GM13976 (cell line): ENCODE data around the gene CCDC50.

ENCODE experiments used
- DNase-seq: peaks from one replicate; pipeline ENCODE4 v3.0.0; 2012; ENCODE audit warnings: low spot score
- CTCF ChIP-seq: IDR thresholded peaks from 2 replicates; pipeline ENCODE4 v1.5.1; 2012; ENCODE audit warnings: borderline replicate concordance, mild to moderate bottlenecking; ENCODE audit not compliant: insufficient read depth; ENCODE audit errors: extremely low read depth, missing control alignments, control extremely low read depth
- in situ Hi-C: fragments of 300-500 bp; cut with MboI; formaldehyde crosslinking; loops from one replicate; pipeline ENCODE4 v1.12.0; 2022; ENCODE audit warnings: low sequenced_read_pairs, mixed read lengths, inconsistent platforms; ENCODE audit not compliant: unreplicated experiment

Gene CCDC50

GRCh38 chr3:191328962-191329653 is at the start of gene CCDC50:
Gene CCDC50 (plus strand): TSS chr3:191329394. CDS start chr3:191329675, 281 bp downstream.
- peak; percentile 88 for DNase-seq
- in situ Hi-C loops = no loop called here
- TF ChIP-seq CTCF = no peak

GRCh38 chr3:191280111-191280510 is 49.1 kb upstream of the CCDC50 start:
- DNase-seq = no peak
- in situ Hi-C loops = no loop called here
- no peak for TF ChIP-seq CTCF

GRCh38 chr3:191280882-191281281 is 48.3 kb upstream of the CCDC50 start:
- in situ Hi-C loops = no loop called here
- TF ChIP-seq CTCF = no peak
- no peak for DNase-seq

- no peak for TF ChIP-seq CTCF
- no peak for DNase-seq
- in situ Hi-C loops = no loop called here
Observed at GRCh38 chr3:191282251-191283185, 46.7 kb upstream of the CCDC50 start.

GRCh38 chr3:191283400-191283799 is 45.8 kb upstream of the CCDC50 start:
- in situ Hi-C loops = no loop called here
- DNase-seq = no peak
- no peak for TF ChIP-seq CTCF

- no peak for TF ChIP-seq CTCF
- peak; percentile 54 for DNase-seq
Observed at GRCh38 chr3:191290311-191291025, 38.7 kb upstream of the CCDC50 start.

More at GRCh38 chr3:191290311-191291025, 38.7 kb upstream of the CCDC50 start:
- in situ Hi-C loops = loop anchor here (5.0 kb wide), 1 partner anchor 43 kb away; no protein-coding TSS in a partner anchor
